D721Med (cell line): ENCODE measurements around the gene SHC3.

Source experiments
- DNase-seq: peaks from one replicate; pipeline ENCODE4 v3.0.0; 2011; ENCODE audit warnings: low spot score; ENCODE audit not compliant: insufficient read length
- FAIRE-seq: peaks from 2 replicates; lab custom pipeline; 2011; peaks lifted over from hg19 to GRCh38; lab: Jason Lieb, UNC
- CTCF ChIP-seq: IDR thresholded peaks from 2 replicates; pipeline ENCODE4 v1.5.1; 2012; ENCODE audit warnings: mild to moderate bottlenecking, control low read depth; ENCODE audit not compliant: insufficient read depth; ENCODE audit errors: missing control alignments

The SHC3 gene

GRCh38 chr9:89171231-89171630 is 7.4 kb downstream of the SHC3 start:
- no peak for TF ChIP-seq CTCF
- FAIRE-seq (no peak), DNase-seq (no peak)

GRCh38 chr9:89168901-89169813 is 9.5 kb downstream of the SHC3 start:
- DNase-seq, result no peak
- no peak for TF ChIP-seq CTCF
- no peak for FAIRE-seq

GRCh38 chr9:89167788-89168187 is 10.8 kb downstream of the SHC3 start:
- TF ChIP-seq CTCF, result no peak
- DNase-seq (no peak), FAIRE-seq (no peak)

GRCh38 chr9:89166852-89167251 is 11.8 kb downstream of the SHC3 start:
- TF ChIP-seq CTCF, result no peak
- no peak for FAIRE-seq
- no peak for DNase-seq

GRCh38 chr9:89165880-89166279 is 12.7 kb downstream of the SHC3 start:
- no peak for DNase-seq
- no peak for FAIRE-seq
- no peak for TF ChIP-seq CTCF

- FAIRE-seq (no peak), DNase-seq (no peak)
- no peak for TF ChIP-seq CTCF
These were observed 13.3 kb downstream of the SHC3 start for GRCh38 chr9:89165341-89165740.

- DNase-seq (no peak), FAIRE-seq (no peak)
- TF ChIP-seq CTCF, result no peak
These were observed 17.4 kb downstream of the SHC3 start for GRCh38 chr9:89161221-89161620.
